HuH-7.5 (cell line): ENCODE data around the gene SNAP29.
"Not testable (repeated sequence)": the region's sequence is repeated elsewhere in the genome, so short reads cannot be mapped to it uniquely, and the experiment has no call there.

Experiments
- DNase-seq: peaks from one replicate; pipeline ENCODE4 v3.0.0; 2011; ENCODE audit warnings: low spot score

Gene SNAP29

DNA sequence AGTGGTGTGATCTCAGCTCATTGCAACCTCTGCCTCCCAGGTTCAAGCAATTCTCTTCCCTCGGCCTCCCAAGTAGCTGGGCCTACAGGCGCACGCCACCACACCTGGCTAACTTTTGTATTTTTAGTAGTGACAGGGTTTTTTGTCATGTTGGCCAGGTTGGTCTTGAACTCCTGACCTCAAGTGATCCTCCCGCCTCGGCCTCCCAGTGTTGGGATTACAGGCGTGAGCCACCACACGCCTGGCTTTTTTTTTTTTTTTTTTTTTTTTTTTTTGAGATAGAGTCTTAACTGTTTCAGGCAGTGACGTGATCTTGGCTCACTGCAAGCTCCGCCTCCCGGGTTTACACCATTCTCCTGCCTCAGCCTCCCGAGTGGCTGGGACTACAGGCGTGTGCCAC is 71.6 kb downstream of the SNAP29 start:
- DNase-seq, result not testable (repeated sequence)

- no peak for DNase-seq
Measured at GRCh38 chr22:20931126-20931654, 72.4 kb downstream of the SNAP29 start.

DNA sequence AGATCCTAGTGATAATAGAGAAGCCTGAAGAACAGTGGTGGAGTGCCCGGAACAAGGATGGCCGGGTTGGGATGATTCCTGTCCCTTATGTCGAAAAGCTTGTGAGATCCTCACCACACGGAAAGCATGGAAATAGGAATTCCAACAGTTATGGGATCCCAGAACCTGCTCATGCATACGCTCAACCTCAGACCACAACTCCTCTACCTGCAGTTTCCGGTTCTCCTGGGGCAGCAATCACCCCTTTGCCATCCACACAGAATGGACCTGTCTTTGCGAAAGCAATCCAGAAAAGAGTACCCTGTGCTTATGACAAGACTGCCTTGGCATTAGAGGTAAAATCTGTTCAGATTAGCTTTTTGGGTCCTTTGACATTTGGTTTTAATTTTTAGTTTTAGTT is 75.1 kb downstream of the SNAP29 start:
- no peak for DNase-seq

DNA sequence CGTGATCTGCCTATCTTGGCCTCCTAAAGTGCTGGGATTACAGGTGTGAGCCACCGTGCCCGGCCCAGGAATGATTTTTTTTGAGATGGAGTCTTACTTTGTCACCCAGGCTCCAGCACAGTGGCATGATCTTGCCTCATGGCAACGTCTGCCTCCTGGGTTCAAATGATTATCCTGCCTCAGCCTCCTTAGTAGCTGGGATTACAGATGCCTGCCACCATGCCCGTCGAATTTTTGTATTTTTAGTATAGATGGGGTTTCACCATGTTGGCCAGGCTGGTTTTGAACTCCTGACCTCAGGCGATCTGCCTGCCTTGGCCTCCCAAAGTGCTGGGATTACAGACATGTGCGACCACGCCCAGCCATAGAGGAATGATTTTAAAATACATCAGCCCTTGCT is 76.2 kb downstream of the SNAP29 start:
- not testable (repeated sequence) for DNase-seq

- not testable (repeated sequence) for DNase-seq
Measured at GRCh38 chr22:20935780-20936539, 77.2 kb downstream of the SNAP29 start.

DNA sequence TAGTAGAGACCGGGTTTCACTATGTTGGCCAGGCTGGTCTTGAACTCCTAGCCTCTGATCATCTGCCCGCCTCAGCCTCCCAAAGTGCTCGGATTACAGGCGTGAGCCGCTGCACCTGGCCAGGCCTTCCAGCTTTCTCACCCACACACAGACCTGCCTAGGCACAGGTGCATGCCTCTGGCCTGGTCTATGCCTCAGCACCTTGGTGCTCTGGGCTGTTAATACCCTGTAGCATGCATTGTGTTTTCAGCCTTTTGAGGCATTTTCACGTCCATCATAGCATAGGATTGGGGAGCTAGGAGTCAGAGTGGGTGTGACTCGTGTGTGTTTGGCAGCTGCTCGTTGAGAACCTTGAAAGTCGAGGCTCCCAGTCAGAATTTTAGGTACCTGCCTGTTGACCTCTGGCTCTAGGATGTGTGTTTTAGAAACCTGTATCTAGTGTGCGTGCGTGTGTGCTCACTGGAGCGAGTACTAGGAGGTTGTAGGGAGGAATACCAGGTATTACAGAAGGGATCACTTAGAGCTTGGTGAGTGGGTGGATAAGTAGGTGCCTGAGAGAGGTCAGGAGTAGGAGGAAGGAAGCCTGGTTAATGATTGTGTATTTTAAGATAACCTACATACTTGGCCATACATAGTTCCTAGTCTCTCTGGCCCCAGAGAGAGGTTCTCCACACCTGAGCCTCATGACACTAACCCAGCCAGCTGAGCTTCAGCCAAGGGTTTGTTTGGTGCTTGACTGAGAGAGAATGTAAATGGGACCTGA is 78.4 kb downstream of the SNAP29 start:
- DNase-seq, result no peak

- no peak for DNase-seq
Measured at GRCh38 chr22:20937794-20938671, 79.2 kb downstream of the SNAP29 start.

DNA sequence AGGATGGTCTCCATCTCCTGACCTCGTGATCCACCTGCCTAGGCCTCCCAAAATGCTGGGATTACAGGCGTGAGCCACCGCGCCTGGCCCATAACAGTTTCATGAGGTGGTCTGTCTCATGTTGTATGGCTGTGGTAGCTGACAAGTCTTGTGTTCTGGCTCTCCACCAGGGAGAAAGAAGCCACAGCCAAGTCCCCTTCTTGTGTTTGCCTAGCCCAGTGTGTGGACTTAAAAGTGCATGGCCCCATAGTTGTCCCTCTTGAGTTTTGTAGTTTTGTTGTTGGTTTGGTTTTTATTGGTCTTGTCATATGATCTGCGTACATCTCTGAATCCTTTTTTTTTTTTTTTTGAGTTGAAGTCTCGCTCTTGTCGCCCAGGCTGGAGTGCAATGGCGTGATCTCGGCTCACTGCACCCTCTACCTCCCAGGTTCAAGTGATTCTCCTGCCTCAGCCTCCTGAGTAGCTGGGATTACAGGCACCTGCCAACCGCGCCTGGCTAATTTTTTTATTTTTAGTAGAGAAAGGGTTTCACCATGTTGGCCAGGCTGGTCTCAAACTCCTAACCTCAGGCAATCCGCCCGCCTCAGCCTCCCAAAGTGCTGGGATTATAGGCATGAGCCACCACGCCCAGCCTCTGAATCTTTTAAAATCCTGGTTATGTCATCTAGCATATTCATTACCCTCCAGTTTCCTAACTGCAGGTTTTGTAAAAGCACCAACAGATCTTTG is 80.8 kb downstream of the SNAP29 start:
- not testable (repeated sequence) for DNase-seq

GRCh38 chr22:20940186-20940651 is 81.4 kb downstream of the SNAP29 start:
- no peak for DNase-seq
